Muscle of back (tissue), 11 donors: ENCODE results near the gene WWC2. TPM values are rescaled to one million over a fixed set of nuclear protein-coding genes. Genes with fewer than 3 reads are reported as not detected.

Experiments used
- DNase-seq, 3 donors: peaks; one replicate each; pipeline versions ENCODE4 v3.0.0 to v3.0.0-alpha.2; 2013
- polyA plus RNA-seq, 10 donors: library from polyadenylated mRNA; unstranded; fragments of 120-200 nt; gene quantifications; one replicate each; pipeline ENCODE4 v1.2.1, GENCODE V29; 2013; ENCODE audit not compliant: insufficient read length in 10 of 10

Gene WWC2
- polyA plus RNA-seq, 10 donors, result 16.8 to 26.3 (median 21.0) TPM

- no peak for DNase-seq
Measured at GRCh38 chr4:183197140-183197539, 98.1 kb downstream of the WWC2 start.

- DNase-seq, result peak in 1 of 3 donors; percentile 62
Measured at GRCh38 chr4:183200453-183200852, 101.4 kb downstream of the WWC2 start.

GRCh38 chr4:183201331-183201730 is 102.3 kb downstream of the WWC2 start:
- DNase-seq, result no peak

- no peak for DNase-seq
Measured at GRCh38 chr4:183202523-183202922, 103.5 kb downstream of the WWC2 start.

GRCh38 chr4:183204793-183205192 is 105.7 kb downstream of the WWC2 start:
- no peak for DNase-seq

GRCh38 chr4:183205193-183205592 is 106.1 kb downstream of the WWC2 start:
- no peak for DNase-seq

GRCh38 chr4:183205709-183206108 is 106.7 kb downstream of the WWC2 start:
- no peak for DNase-seq

GRCh38 chr4:183211533-183211932 is 112.5 kb downstream of the WWC2 start:
- no peak for DNase-seq

- no peak for DNase-seq
Measured at GRCh38 chr4:183213996-183214395, 114.9 kb downstream of the WWC2 start.

GRCh38 chr4:183214912-183215488 is 115.9 kb downstream of the WWC2 start:
- no peak for DNase-seq

GRCh38 chr4:183220236-183220635 is 121.2 kb downstream of the WWC2 start:
- DNase-seq, result no peak

- no peak for DNase-seq
Measured at GRCh38 chr4:183223053-183223452, 124.0 kb downstream of the WWC2 start.

- no peak for DNase-seq
Measured at GRCh38 chr4:183229397-183229796, 130.3 kb downstream of the WWC2 start.

- peak in 1 of 3 donors; percentile 20 for DNase-seq
Measured at GRCh38 chr4:183240581-183241321, 141.7 kb downstream of the WWC2 start.

GRCh38 chr4:183241322-183241640 is 142.2 kb downstream of the WWC2 start:
- no peak for DNase-seq

- DNase-seq, result peak in 1 of 3 donors; percentile 26
Measured at GRCh38 chr4:183241721-183242151, 142.7 kb downstream of the WWC2 start.

- no peak for DNase-seq
Measured at GRCh38 chr4:183242291-183242690, 143.2 kb downstream of the WWC2 start.

GRCh38 chr4:183244019-183244418 is 145.0 kb downstream of the WWC2 start:
- DNase-seq, result no peak

GRCh38 chr4:183244506-183244905 is 145.4 kb downstream of the WWC2 start:
- no peak for DNase-seq

- no peak for DNase-seq
Measured at GRCh38 chr4:183248201-183248600, 149.1 kb downstream of the WWC2 start.

GRCh38 chr4:183249854-183250253 is 150.8 kb downstream of the WWC2 start:
- peak in 1 of 3 donors; percentile 42 for DNase-seq

- DNase-seq, result no peak
Measured at GRCh38 chr4:183250831-183251230, 151.8 kb downstream of the WWC2 start.

GRCh38 chr4:183252959-183253358 is 153.9 kb downstream of the WWC2 start:
- DNase-seq, result no peak

- DNase-seq, result no peak
Measured at GRCh38 chr4:183253451-183253850, 154.4 kb downstream of the WWC2 start.
